Endodermal cell (in vitro differentiated cells): Measurements from ENCODE around the gene AHRR. TPM values are rescaled to one million over a fixed set of nuclear protein-coding genes. Genes with fewer than 3 reads are reported as not detected.
"Not testable (repeated sequence)": the region's sequence is repeated elsewhere in the genome, so short reads cannot be mapped to it uniquely, and the experiment has no call there.

ENCODE experiments used
- DNase-seq: peaks from one replicate; pipeline ENCODE4 v3.0.0-alpha.2; 2017
- H3K27ac ChIP-seq: 2 replicates; pipeline ENCODE4 v1.5.1; 2013; ENCODE audit warnings: mild to moderate bottlenecking, low read depth, low read length, moderate library complexity
- H3K27me3 ChIP-seq: 2 replicates; pipeline ENCODE4 v1.6.1; 2013; ENCODE audit warnings: mild to moderate bottlenecking, low read length, moderate library complexity; ENCODE audit not compliant: insufficient read depth, control insufficient read depth, poor library complexity, severe bottlenecking
- H3K36me3 ChIP-seq: 2 replicates; pipeline ENCODE4 v1.7.0; 2013; ENCODE audit warnings: mild to moderate bottlenecking, low read length, moderate library complexity; ENCODE audit not compliant: control insufficient read depth, insufficient read depth
- H3K4me1 ChIP-seq: one replicate; pipeline ENCODE4 v1.7.0; 2013; ENCODE audit warnings: low read length; ENCODE audit not compliant: control insufficient read depth, insufficient read depth
- H3K4me3 ChIP-seq: 2 replicates; pipeline ENCODE4 v1.5.1; 2013; ENCODE audit warnings: mild to moderate bottlenecking, low read length, moderate library complexity
- H3K9ac ChIP-seq: 2 replicates; pipeline ENCODE4 v1.6.1; 2013; ENCODE audit warnings: mild to moderate bottlenecking, low read length, moderate library complexity; ENCODE audit not compliant: poor library complexity, severe bottlenecking; ENCODE audit errors: extremely low read depth
- H3K9me3 ChIP-seq: 2 replicates; pipeline ENCODE4 v1.6.1; 2013; ENCODE audit warnings: mild to moderate bottlenecking, low read length, moderate library complexity; ENCODE audit not compliant: control insufficient read depth
- H3K27ac Mint-ChIP-seq: 2 replicates; pipeline ENCODE4 v1.8.0; 2020; ENCODE audit warnings: mixed read lengths
- H3K27me3 Mint-ChIP-seq: 2 replicates; pipeline ENCODE4 v1.8.0; 2021; ENCODE audit warnings: mild to moderate bottlenecking, mixed read lengths; ENCODE audit not compliant: insufficient read depth
- H3K36me3 Mint-ChIP-seq: 2 replicates; pipeline ENCODE4 v1.8.0; 2020; ENCODE audit warnings: low read depth, mixed read lengths
- H3K4me1 Mint-ChIP-seq: 2 replicates; pipeline ENCODE4 v1.8.0; 2020; ENCODE audit warnings: mixed read lengths
- H3K4me3 Mint-ChIP-seq: 2 replicates; pipeline ENCODE4 v1.8.0; 2020; ENCODE audit warnings: mild to moderate bottlenecking, moderate library complexity, mixed read lengths
- H3K9me3 Mint-ChIP-seq: 2 replicates; pipeline ENCODE4 v1.8.0; 2020; ENCODE audit warnings: mild to moderate bottlenecking, mixed read lengths
- WGBS, 2 experiments: methylation state at CpG; one replicate each; pipeline versions ENCODE4 v1.1.5 to v1.1.7; 2013; ENCODE audit warnings: missing lambda C conversion rate in 2 of 2, mixed read lengths in 1 of 2; ENCODE audit not compliant: insufficient coverage in 1 of 2, insufficient read length in 1 of 2; 5-methylcytosine and 5-hydroxymethylcytosine counted together
- long read RNA-seq, 4 experiments: library from polyadenylated mRNA in 2 of 4; library from RNA in 1 of 4; library from capped mRNA in 1 of 4; stranded (forward) in 3 of 4; unstranded in 1 of 4; transcript quantifications; one replicate each; pipeline ENCODE4 v2.0.0, GENCODE V29; 2020 to 2021; ENCODE audit warnings: inconsistent platforms in 1 of 4
- polyA plus RNA-seq, 2 experiments: library from polyadenylated mRNA; stranded (reverse); fragments of 50-300 nt; gene quantifications; one replicate each; pipeline ENCODE4 v1.2.3, GENCODE V29; 2013
- total RNA-seq, 2 donors: library from RNA; stranded (reverse); fragmentation: NEBNext Ultra II Directional in 1 of 2; extraction: Animal tissue kit (Norgen Biotek cat#: 25700) in 1 of 2; gene quantifications; 2 replicates in 1 of 2; 3 replicates in 1 of 2; pipeline ENCODE4 v1.2.1, GENCODE V29; 2021
- TF ChIP-seq, protein P1 (sequence below): fragments of 200-600 bp; sonication (generic); conservative IDR thresholded peaks from 2 replicates; pipeline ENCODE4 v1.5.0; 2021; ENCODE audit warnings: antibody characterized with exemption, mild to moderate bottlenecking

Gene AHRR
- 1 to 10 TPM; 1.4 to 2.0 TPM for total RNA-seq
- polyA plus RNA-seq (2013, experiment 1 of 2), result 1.3 TPM
- 1.2 TPM for polyA plus RNA-seq (2013, experiment 2 of 2)
- long read RNA-seq, experiment 1, partial matches to known transcripts, result 0 of 2 reads
- long read RNA-seq, experiment 1, other reads (novel, unspliced or antisense), result 2 of 2 reads
- long read RNA-seq, experiment 2, partial matches to known transcripts, result 1 of 2 reads
- long read RNA-seq, experiment 2, other reads (novel, unspliced or antisense), result 1 of 2 reads
- long read RNA-seq, experiment 3, partial matches to known transcripts, result 0 of 2 reads
- long read RNA-seq, experiment 3, other reads (novel, unspliced or antisense), result 2 of 2 reads
- long read RNA-seq, experiment 4, result 0 reads

DNA sequence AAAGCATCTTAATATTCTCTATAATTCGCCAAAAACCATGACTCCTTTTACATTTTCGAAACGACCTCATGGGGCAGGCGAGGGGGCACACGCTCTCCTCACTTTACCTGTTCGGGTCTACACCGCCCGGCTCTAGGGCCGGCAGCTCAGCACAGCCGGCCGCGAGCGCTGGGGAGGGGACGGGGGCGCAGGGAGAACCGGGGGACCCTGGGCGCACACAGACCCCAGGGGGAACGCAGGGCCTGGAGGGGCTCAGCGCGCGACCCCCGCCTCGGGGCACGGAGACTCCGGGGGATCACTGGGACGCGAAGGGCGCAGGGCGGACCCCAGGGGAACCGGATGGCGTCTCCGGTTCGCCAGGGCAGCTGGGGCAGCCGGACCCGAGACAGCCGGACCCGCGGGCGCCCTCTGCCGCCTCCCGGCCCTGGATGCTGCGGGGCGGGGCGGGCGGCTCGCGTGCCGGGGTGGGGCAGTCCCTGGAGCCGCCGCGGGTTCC, at the start of gene AHRR:
Gene AHRR, plus strand, starts transcription at position 485 of the 496 bp plus-strand sequence. CDS start 22,189 bp downstream, outside the sequence.
- Mint-ChIP-seq H3K27me3 (peaks cover 70% of the 10 kb centered on the region), H3K4me3 (peak within 1 kb of the TSS; percentile 51), H3K27ac (no peak within 1 kb of the TSS), H3K36me3 (peaks cover under 1% of the 10 kb centered on the region), H3K9me3 (no peaks in the 10 kb centered on the region), H3K4me1 (no peaks in the 10 kb centered on the region)
- Histone ChIP-seq H3K36me3 (no peaks in the 10 kb centered on the region), H3K27me3 (peaks cover 56% of the 10 kb centered on the region), H3K27ac (no peak within 1 kb of the TSS), H3K9ac (no peak within 1 kb of the TSS), H3K4me3 (peak within 1 kb of the TSS; percentile 77), H3K9me3 (no peaks in the 10 kb centered on the region), H3K4me1 (no peaks in the 10 kb centered on the region)
- DNase-seq, result peak; percentile 92
- TF ChIP-seq, protein P1, sequence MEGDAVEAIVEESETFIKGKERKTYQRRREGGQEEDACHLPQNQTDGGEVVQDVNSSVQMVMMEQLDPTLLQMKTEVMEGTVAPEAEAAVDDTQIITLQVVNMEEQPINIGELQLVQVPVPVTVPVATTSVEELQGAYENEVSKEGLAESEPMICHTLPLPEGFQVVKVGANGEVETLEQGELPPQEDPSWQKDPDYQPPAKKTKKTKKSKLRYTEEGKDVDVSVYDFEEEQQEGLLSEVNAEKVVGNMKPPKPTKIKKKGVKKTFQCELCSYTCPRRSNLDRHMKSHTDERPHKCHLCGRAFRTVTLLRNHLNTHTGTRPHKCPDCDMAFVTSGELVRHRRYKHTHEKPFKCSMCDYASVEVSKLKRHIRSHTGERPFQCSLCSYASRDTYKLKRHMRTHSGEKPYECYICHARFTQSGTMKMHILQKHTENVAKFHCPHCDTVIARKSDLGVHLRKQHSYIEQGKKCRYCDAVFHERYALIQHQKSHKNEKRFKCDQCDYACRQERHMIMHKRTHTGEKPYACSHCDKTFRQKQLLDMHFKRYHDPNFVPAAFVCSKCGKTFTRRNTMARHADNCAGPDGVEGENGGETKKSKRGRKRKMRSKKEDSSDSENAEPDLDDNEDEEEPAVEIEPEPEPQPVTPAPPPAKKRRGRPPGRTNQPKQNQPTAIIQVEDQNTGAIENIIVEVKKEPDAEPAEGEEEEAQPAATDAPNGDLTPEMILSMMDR, result peak; percentile 68
- 0 to 2% methylated on average over 15 to 51 of the region's 51 CpGs for WGBS, 2 experiments

DNA sequence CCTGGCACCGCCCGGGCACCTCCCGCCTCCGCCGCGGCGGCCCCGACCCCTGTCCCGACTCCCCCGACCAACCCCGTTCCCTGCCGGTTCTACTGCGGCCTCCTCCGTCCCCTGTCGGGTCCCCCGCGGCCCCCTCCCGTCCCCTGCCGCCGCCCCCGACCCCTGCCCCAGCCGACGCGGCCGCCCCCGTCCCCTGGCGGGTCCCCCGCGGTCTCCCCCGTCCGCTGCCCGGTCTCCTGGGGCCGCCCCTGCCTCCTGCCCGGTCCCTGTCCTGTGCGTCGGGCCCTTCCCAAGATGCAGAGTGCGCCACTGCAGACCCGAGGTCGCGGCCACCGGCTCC, 49.7 kb upstream of the AHRR start:
- 0% methylated on average over 1 to 36 of the region's 41 CpGs for WGBS, 2 experiments
- H3K9me3 ChIP-seq, H3K9me3 Mint-ChIP-seq, DNase-seq, H3K27ac ChIP-seq, H3K4me1 Mint-ChIP-seq, H3K4me1 ChIP-seq, H3K27me3 Mint-ChIP-seq, H3K27me3 ChIP-seq: not testable (repeated sequence)
- peaks cover 28% of the 10 kb centered on the region for H3K36me3 Mint-ChIP-seq
- peak overlapping the region; percentile 62 for H3K9ac ChIP-seq
- H3K36me3 ChIP-seq, result peaks cover 22% of the 10 kb centered on the region
- H3K4me3 ChIP-seq, result peak overlapping the region; percentile 81
- peak overlapping the region; percentile 77 for H3K4me3 Mint-ChIP-seq
- H3K27ac Mint-ChIP-seq, result peak overlapping the region; percentile 83

DNA sequence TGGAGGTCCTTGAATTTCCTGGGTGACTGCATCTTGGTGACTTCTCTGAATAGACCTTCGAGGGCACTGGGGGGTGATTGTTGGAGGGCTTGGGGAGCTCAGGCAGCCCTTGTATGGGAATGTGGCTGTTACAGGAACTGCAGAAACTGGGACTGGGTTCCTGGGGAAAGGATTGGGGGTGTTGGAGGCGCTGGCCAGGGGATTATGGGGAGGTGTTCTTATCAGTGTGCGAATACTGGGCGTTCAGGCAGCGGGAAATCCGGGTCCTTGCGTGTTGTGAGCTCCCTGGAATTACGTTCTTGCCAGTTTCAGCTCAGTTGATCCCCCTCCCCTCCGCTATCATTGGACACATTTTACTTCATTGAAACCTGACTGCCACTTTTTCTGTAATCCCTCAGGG, 48.4 kb upstream of the AHRR start:
- Mint-ChIP-seq H3K4me3 (peak overlapping the region; percentile 77), H3K36me3 (peaks cover 32% of the 10 kb centered on the region), H3K27ac (peak overlapping the region; percentile 79)
- WGBS, 2 experiments, result 89 to 100% methylated on average over 2 to 9 of the region's 9 CpGs
- not testable (repeated sequence) for H3K9me3 Mint-ChIP-seq, H3K9me3 ChIP-seq, DNase-seq, H3K27me3 Mint-ChIP-seq, H3K9ac ChIP-seq, H3K27me3 ChIP-seq, H3K4me1 ChIP-seq, H3K27ac ChIP-seq, H3K4me1 Mint-ChIP-seq
- Histone ChIP-seq H3K4me3 (peak overlapping the region; percentile 71), H3K36me3 (peaks cover 23% of the 10 kb centered on the region)

DNA sequence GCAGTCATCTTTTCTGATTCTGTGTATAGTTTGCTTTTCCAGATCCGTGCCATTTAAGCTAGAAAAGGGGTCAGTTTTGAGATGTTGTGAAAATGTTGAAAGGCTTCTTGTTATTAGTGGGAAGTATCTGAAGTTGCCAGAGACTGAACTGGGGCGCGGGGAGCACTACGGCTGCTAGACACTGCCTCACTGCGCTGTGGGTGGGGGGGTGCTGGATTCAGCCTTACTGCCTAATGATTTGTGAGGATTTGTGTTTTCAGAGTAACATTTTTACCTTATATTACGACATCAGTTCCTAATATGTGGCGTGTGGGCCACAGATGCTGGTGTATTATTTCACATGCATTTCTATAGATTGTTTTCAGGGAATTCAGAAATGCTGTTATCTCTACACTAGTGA, 48.0 kb upstream of the AHRR start:
- Histone ChIP-seq H3K36me3 (peaks cover 23% of the 10 kb centered on the region), H3K4me3 (peak overlapping the region; percentile 71)
- H3K9ac ChIP-seq, H3K4me1 ChIP-seq, H3K9me3 ChIP-seq, H3K27me3 ChIP-seq, H3K9me3 Mint-ChIP-seq, DNase-seq, H3K4me1 Mint-ChIP-seq, H3K27me3 Mint-ChIP-seq, H3K27ac ChIP-seq: not testable (repeated sequence)
- H3K4me3 Mint-ChIP-seq, result peak overlapping the region; percentile 77
- H3K27ac Mint-ChIP-seq, result peak overlapping the region; percentile 79
- 89% methylated on average over 6 of the region's 7 CpGs; no CpG with 5 or more reads in 1 of the 2 experiments for WGBS, 2 experiments
- peaks cover 32% of the 10 kb centered on the region for H3K36me3 Mint-ChIP-seq

DNA sequence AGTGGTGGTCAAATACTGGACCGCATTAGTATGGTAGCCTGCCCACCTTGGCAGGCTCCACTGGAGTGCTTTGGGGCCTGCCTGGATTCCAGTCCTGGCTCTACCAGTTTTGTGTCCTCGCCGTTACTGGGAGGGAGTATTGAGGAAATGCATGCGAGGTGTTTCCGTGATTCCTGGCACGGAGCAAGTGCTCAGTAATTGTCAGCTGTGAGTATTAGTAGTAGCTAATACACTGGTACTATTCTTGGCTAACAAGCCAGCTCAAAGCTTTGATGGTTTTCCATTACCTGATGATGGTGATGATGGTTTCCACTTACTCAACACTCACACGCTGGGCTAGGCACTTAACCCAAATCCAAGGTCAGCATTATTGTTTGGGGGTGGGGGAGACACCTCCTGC, 47.2 kb upstream of the AHRR start:
- not testable (repeated sequence) for H3K4me3 Mint-ChIP-seq, H3K9me3 Mint-ChIP-seq, H3K4me3 ChIP-seq, H3K27me3 Mint-ChIP-seq, H3K27ac Mint-ChIP-seq, H3K27ac ChIP-seq, H3K9ac ChIP-seq, H3K27me3 ChIP-seq, H3K4me1 Mint-ChIP-seq, H3K4me1 ChIP-seq, DNase-seq, H3K9me3 ChIP-seq
- 96% methylated on average over 7 of the region's 7 CpGs; no CpG with 5 or more reads in 1 of the 2 experiments for WGBS, 2 experiments
- H3K36me3 Mint-ChIP-seq, result peaks cover 36% of the 10 kb centered on the region
- peaks cover 23% of the 10 kb centered on the region for H3K36me3 ChIP-seq
